Kidney epithelial cell (primary cell): ENCODE results near the gene ADRA1B. TPM values are rescaled to one million over a fixed set of nuclear protein-coding genes. Genes with fewer than 3 reads are reported as not detected.
A peak's percentile ranks its signal among the peaks of the same experiment; 100 is the strongest.

ENCODE experiments used
- DNase-seq: peaks from one replicate; pipeline ENCODE4 v3.0.0-alpha.2; 2010; ENCODE audit warnings: low read depth
- H3K27me3 ChIP-seq: 2 replicates; pipeline ENCODE4 v1.6.0; 2011; ENCODE audit warnings: low read length; ENCODE audit not compliant: control insufficient read depth, insufficient read depth
- H3K36me3 ChIP-seq: 2 replicates; pipeline ENCODE4 v1.5.1; 2011; ENCODE audit warnings: low read length; ENCODE audit not compliant: control insufficient read depth, insufficient read depth
- H3K4me3 ChIP-seq: 2 replicates; pipeline ENCODE4 v1.5.1; 2011; ENCODE audit warnings: low read depth, mild to moderate bottlenecking, control low read depth, low read length
- CTCF ChIP-seq: IDR thresholded peaks from 2 replicates; pipeline ENCODE4 v1.5.1; 2011; ENCODE audit warnings: mild to moderate bottlenecking, moderate library complexity, low read length, control low read depth, inconsistent platforms; ENCODE audit not compliant: insufficient read depth, poor library complexity, severe bottlenecking
- total RNA-seq: library from RNA; depleted of rRNA; stranded (reverse); fragments of >200 nt; gene quantifications from 2 replicates; pipeline ENCODE4 v1.2.3, GENCODE V29; 2015

ADRA1B gene
- total RNA-seq, 1 donor from 2014 or later = 2.9 TPM

GRCh38 chr5:159937580-159937979 is 21.3 kb downstream of the ADRA1B start:
- no peak for TF ChIP-seq CTCF
- H3K4me3 ChIP-seq = no peak overlapping the region
- no peak for DNase-seq
- no peaks in the 10 kb centered on the region for H3K36me3 ChIP-seq
- H3K27me3 ChIP-seq = no peaks in the 10 kb centered on the region

- Histone ChIP-seq H3K4me3 (no peak overlapping the region), H3K27me3 (no peaks in the 10 kb centered on the region), H3K36me3 (no peaks in the 10 kb centered on the region)
- TF ChIP-seq CTCF = no peak
- no peak for DNase-seq
Observed at GRCh38 chr5:159943326-159943725, 27.0 kb downstream of the ADRA1B start.

GRCh38 chr5:159944056-159944600 is 27.8 kb downstream of the ADRA1B start:
- H3K4me3 ChIP-seq = no peak overlapping the region
- TF ChIP-seq CTCF = no peak
- H3K27me3 ChIP-seq = no peaks in the 10 kb centered on the region
- H3K36me3 ChIP-seq = no peaks in the 10 kb centered on the region
- no peak for DNase-seq

DNA sequence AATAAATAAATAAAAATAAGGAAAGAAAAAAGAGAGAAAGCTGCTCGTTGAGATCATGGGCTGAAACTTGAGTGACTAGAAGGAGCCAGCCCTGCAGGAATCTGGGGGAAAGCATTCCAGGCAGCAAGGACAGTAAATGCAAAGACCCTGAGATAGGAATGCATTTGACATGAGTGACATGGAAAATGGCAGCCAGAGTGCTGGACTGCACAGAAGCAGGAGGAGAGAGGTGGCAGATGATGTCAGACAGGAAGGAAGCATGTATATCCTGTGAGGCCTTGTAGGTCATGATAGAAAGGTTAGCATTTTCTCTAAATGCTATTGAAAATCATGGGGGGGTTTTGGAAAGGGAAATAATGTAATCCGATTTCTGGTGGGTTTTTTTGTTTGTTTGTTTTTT is 29.1 kb downstream of the ADRA1B start:
- DNase-seq = no peak
- Histone ChIP-seq H3K4me3 (no peak overlapping the region), H3K36me3 (no peaks in the 10 kb centered on the region), H3K27me3 (no peaks in the 10 kb centered on the region)
- TF ChIP-seq CTCF = no peak

GRCh38 chr5:159947708-159948358 is 31.6 kb downstream of the ADRA1B start:
- H3K36me3 ChIP-seq = no peaks in the 10 kb centered on the region
- no peak overlapping the region for H3K4me3 ChIP-seq
- no peak for DNase-seq
- TF ChIP-seq CTCF = no peak
- no peaks in the 10 kb centered on the region for H3K27me3 ChIP-seq

DNA sequence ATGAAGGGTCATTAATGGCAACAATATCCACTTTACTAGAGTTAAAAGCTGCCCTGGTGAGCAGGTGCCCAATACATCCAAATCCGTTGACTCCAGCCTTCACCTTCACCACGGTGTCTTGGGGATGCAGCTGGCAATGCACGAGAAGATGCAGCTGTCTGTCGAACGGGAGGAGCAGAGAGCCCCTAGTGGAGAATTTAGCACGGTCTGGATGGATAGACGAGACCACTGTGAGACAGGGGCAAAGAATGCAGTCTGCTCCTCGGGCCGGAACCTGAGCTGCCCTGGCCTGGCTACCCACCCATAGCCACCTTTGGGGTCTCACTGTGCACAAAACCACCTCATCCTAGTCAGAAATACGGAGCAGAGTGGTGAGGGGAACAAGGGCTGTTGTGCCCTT is 35.1 kb downstream of the ADRA1B start:
- Histone ChIP-seq H3K4me3 (no peak overlapping the region), H3K27me3 (no peaks in the 10 kb centered on the region), H3K36me3 (no peaks in the 10 kb centered on the region)
- peak; percentile 71 for TF ChIP-seq CTCF
- DNase-seq = no peak
